Ishikawa (cell line): Measurements from ENCODE around the gene TRABD2A.

Experiments
- CEBPB ChIP-seq: IDR thresholded peaks from 2 replicates; pipeline ENCODE4 v1.6.1; 2012
- CREB1 ChIP-seq: IDR thresholded peaks from 2 replicates; pipeline ENCODE4 v1.6.1; 2012; ENCODE audit warnings: low read depth
- EGR1 ChIP-seq: IDR thresholded peaks from 2 replicates; pipeline ENCODE4 v1.6.1; 2012
- EP300 ChIP-seq: IDR thresholded peaks from 2 replicates; pipeline ENCODE4 v1.6.1; 2012; ENCODE audit warnings: borderline replicate concordance
- NFIC ChIP-seq: IDR thresholded peaks from 2 replicates; pipeline ENCODE4 v1.6.1; 2012
- RAD21 ChIP-seq: IDR thresholded peaks from 2 replicates; pipeline ENCODE4 v1.6.1; 2012; ENCODE audit warnings: low read depth
- TAF1 ChIP-seq: IDR thresholded peaks from 2 replicates; pipeline ENCODE4 v1.6.1; 2012; ENCODE audit warnings: low read depth, mild to moderate bottlenecking
- TCF12 ChIP-seq: IDR thresholded peaks from 2 replicates; pipeline ENCODE4 v1.6.1; 2012; ENCODE audit warnings: low read depth
- TEAD4 ChIP-seq: IDR thresholded peaks from 2 replicates; pipeline ENCODE4 v1.6.1; 2012
- YY1 ChIP-seq: IDR thresholded peaks from 2 replicates; pipeline ENCODE4 v1.6.1; 2012; ENCODE audit warnings: low read depth
- ZBTB7A ChIP-seq: IDR thresholded peaks from 2 replicates; pipeline ENCODE4 v1.6.1; 2012; ENCODE audit warnings: low read depth
- TF ChIP-seq, protein P1 (sequence below): IDR thresholded peaks from 2 replicates; pipeline ENCODE4 v1.6.1; 2012
- TF ChIP-seq, protein P2 (sequence below): IDR thresholded peaks from 2 replicates; pipeline ENCODE4 v1.6.1; 2012; ENCODE audit warnings: low read depth, mild to moderate bottlenecking
- TF ChIP-seq, protein P3 (sequence below): IDR thresholded peaks from 2 replicates; pipeline ENCODE4 v1.6.1; 2012

DNA sequence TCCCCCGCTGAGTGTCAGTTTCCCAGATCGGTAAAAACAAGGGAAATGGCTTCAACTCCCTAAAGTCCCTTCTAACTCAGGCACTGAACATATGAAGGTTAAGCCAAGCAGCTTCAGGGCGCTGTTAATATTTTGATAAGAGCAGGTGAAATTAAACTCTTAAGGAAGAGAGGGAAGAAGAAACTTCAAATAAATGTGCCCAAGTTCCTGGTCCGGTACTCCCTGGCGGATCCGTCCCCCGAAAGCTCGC is 564 bp downstream of the TRABD2A start:
- TF ChIP-seq, protein P1, sequence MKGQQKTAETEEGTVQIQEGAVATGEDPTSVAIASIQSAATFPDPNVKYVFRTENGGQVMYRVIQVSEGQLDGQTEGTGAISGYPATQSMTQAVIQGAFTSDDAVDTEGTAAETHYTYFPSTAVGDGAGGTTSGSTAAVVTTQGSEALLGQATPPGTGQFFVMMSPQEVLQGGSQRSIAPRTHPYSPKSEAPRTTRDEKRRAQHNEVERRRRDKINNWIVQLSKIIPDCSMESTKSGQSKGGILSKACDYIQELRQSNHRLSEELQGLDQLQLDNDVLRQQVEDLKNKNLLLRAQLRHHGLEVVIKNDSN: no peak
- TF ChIP-seq TEAD4 (no peak), YY1 (no peak), TAF1 (no peak), TCF12 (no peak), EGR1 (no peak), NFIC (no peak), ZBTB7A (no peak), CREB1 (no peak), EP300 (no peak), RAD21 (no peak), CEBPB (no peak)
- TF ChIP-seq, protein P2, sequence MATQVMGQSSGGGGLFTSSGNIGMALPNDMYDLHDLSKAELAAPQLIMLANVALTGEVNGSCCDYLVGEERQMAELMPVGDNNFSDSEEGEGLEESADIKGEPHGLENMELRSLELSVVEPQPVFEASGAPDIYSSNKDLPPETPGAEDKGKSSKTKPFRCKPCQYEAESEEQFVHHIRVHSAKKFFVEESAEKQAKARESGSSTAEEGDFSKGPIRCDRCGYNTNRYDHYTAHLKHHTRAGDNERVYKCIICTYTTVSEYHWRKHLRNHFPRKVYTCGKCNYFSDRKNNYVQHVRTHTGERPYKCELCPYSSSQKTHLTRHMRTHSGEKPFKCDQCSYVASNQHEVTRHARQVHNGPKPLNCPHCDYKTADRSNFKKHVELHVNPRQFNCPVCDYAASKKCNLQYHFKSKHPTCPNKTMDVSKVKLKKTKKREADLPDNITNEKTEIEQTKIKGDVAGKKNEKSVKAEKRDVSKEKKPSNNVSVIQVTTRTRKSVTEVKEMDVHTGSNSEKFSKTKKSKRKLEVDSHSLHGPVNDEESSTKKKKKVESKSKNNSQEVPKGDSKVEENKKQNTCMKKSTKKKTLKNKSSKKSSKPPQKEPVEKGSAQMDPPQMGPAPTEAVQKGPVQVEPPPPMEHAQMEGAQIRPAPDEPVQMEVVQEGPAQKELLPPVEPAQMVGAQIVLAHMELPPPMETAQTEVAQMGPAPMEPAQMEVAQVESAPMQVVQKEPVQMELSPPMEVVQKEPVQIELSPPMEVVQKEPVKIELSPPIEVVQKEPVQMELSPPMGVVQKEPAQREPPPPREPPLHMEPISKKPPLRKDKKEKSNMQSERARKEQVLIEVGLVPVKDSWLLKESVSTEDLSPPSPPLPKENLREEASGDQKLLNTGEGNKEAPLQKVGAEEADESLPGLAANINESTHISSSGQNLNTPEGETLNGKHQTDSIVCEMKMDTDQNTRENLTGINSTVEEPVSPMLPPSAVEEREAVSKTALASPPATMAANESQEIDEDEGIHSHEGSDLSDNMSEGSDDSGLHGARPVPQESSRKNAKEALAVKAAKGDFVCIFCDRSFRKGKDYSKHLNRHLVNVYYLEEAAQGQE: no peak
- TF ChIP-seq, protein P3, sequence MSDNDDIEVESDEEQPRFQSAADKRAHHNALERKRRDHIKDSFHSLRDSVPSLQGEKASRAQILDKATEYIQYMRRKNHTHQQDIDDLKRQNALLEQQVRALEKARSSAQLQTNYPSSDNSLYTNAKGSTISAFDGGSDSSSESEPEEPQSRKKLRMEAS: no peak
